HFF-Myc (cell line): Measurements from ENCODE around the gene TTC9C.
"Not testable (repeated sequence)": the region's sequence is repeated elsewhere in the genome, so short reads cannot be mapped to it uniquely, and the experiment has no call there.

Experiments
- DNase-seq: peaks from one replicate; pipeline ENCODE4 v3.0.0-alpha.2; 2011; ENCODE audit warnings: low read depth; ENCODE audit errors: extremely low read depth
- H3K4me3 ChIP-seq: replicated peaks from 2 replicates; pipeline ENCODE4 v1.5.1; 2011; ENCODE audit warnings: low read depth, mild to moderate bottlenecking, control low read depth, low read length
- TF ChIP-seq, protein P1 (sequence below): IDR thresholded peaks from 2 replicates; pipeline ENCODE4 v1.5.1; 2012; ENCODE audit warnings: mild to moderate bottlenecking, low read depth, low read length, control low read depth; ENCODE audit errors: missing control alignments

TTC9C gene

DNA sequence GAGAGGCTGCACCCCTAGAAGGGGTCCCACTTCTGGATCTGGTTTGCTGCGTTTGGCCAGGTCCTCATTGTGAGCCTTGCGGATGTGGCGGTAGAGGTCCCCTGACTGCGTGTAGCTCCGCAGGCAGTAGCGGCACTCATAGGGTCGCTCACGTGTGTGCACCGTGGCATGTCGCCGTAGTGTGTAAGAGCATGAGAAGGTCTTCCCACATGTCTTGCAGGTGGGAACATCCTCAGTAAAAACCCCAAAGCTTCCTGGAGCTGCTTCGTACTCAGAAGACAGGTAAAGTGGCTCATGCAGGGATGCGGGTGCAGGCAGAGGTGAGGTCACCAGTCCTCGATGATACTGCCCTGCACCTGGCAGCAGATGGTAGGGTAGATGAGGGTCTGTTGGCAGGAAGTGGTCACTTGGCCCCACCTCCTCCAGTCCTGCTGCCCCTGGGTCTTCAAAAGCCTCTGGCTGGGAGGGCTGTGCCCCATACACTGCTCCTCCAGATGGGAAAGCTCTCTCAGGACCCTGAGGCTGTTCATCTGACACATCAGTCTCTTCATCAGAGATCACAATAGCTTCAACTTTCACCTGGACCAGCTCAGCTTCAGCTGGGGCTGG is 24.0 kb downstream of the TTC9C start:
- DNase-seq: no peak
- TF ChIP-seq, protein P1, sequence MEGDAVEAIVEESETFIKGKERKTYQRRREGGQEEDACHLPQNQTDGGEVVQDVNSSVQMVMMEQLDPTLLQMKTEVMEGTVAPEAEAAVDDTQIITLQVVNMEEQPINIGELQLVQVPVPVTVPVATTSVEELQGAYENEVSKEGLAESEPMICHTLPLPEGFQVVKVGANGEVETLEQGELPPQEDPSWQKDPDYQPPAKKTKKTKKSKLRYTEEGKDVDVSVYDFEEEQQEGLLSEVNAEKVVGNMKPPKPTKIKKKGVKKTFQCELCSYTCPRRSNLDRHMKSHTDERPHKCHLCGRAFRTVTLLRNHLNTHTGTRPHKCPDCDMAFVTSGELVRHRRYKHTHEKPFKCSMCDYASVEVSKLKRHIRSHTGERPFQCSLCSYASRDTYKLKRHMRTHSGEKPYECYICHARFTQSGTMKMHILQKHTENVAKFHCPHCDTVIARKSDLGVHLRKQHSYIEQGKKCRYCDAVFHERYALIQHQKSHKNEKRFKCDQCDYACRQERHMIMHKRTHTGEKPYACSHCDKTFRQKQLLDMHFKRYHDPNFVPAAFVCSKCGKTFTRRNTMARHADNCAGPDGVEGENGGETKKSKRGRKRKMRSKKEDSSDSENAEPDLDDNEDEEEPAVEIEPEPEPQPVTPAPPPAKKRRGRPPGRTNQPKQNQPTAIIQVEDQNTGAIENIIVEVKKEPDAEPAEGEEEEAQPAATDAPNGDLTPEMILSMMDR: no peak
- H3K4me3 ChIP-seq: no peak overlapping the region

DNA sequence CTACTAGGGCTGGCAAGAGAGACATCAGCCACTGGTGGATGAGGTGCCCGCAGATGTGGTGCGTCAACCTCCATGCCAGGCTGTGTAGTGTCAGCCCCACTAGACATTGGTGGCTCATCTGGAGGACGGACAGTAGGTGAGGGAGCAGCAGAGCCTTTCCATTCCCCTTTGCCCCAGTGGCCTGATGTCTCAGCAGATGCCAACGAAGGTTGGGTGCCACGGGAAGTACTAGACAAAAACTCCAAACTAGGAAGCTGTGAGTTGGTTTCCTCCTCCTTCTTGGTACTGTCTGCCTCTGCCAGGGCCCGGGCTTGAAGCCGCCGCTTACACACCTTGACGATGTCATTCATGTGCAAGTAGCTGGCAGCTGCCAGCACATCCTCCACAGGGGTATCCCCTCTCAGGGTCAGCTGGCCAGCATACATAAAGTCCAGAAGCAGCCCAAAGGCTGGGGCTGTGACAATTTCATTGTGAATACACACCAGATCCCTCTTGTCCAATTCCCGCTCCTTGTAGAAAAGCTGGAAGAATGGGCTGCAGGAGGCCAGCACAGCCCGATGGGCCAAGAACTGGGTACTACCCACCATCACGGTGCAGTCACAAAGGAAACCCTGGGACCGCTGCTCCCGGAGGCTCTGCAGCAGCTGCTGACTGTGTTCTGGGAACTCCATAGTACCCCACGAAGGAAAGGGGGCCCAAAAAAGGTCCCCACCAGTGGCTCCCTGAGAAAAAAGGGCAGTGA is 24.9 kb downstream of the TTC9C start:
- TF ChIP-seq, protein P1: no peak
- peak overlapping the region; percentile 62 for H3K4me3 ChIP-seq
- no peak for DNase-seq

DNA sequence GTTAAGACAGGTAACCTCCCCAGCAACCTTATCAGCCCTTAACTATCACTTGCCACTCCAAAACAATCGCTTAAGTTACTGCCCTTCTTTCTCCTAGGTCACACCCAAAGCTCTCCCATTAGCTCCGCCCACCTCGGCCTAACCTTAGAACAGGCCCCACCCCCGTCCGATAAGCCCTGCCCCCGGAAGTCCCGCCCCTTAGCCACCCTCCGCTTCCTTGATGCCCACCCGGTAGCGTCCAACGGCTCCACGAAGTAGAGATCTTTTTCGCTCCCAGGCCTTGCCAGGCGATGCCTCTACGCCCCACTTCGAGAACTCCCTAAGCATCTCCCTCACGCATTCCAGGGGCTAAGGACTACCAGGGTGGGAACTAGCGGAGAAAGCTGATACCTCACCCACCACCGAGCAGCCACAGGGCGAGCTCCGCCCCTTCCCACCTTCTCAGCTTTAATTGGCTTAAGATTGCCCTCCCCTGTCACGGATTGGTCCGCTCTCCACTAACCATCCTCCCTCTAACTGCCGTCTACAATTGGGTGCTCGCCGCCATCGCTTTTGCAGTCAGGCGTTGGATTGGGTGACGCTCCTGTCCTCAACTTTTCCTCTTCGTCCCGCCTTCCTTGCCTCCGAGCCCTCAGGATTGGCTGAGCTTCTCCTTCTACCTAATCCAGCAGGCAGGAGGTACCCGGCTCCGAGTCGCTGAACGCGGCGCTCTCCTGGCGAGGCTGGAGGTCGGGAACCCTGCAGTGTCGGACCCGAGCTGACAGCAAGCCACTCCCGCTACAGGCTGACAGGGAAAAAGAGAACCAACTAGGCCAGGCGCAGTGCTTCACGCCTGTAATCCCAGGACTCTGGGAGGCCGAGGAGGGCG is 25.7 kb downstream of the TTC9C start, which contains the start of gene ZBTB3:
Gene ZBTB3 (minus strand): TSS at position 425 of the 868 bp plus-strand sequence. CDS start 496 bp downstream, outside the sequence.
- peak; percentile 99 for DNase-seq
- peak within 1 kb of the TSS; percentile 62 for H3K4me3 ChIP-seq
- TF ChIP-seq, protein P1: no peak

DNA sequence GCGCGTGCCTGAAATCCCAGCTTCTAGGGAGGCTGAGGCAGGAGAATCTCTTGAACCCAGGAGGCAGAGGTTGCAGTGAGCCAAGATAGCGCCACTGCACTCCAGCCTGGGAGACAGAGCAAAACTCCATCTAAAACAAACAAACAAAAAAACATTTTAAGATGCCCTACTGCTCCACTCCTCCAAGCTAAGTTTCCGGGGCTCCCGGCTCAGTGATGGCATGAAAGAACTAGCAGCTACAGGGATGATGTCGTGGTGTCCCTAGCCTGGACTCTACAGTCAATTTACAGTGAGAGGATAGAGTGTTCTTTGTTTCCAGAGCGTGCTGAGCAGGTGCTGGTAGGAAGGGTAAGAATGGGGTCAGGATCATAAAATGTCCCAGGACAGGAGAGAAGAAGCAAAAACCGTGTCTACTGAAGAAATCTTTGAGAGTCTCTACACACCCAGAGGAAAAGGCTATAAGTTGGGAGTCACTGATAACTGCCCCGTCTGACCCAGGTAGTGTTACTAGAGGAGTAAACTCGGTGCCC is 26.9 kb downstream of the TTC9C start:
- TF ChIP-seq, protein P1: no peak
- DNase-seq: no peak
- no peak overlapping the region for H3K4me3 ChIP-seq

DNA sequence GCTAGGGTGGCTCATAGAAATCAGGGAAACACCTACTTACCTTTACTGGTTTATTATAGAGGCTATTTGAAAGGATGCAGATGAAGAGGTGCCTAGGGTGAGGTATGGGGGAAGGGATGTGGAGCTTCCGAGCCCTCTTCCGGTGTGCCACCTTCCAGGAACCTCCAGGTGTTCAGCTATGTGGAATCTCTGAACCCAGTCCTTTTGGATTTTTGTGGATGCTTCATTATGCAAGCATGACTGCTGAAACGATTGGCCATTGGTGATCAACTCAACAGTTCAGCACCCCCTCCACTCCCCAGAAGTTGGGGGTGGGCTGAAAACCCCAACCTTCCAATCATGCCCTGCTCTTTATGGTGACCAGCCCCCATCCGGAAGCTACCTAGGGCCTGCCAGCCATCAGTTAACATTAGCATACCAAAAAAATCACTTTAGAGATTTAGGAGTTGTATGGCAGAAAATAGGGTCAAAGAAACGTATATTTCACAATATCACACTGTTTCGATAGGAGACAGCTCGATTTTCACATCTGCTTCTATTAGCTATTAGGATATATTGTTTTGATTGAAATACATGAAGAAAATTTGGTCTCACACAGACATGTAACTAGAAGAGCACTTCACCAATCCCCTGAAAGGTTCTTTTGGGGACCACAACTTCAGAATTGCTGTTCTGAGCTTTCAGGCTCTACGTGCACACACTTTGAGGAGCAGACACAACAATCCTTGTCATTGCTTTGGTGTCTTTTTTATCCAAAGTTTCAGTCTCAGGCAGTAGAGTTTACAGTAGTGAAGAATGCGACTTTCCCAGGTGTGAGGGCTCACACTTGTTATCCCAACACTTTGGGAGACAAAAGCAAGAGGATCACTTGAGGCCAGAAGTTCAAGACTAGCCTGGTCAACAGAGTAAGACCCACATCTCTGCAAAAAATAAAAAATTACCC is 29.8 kb downstream of the TTC9C start:
- TF ChIP-seq, protein P1: no peak
- DNase-seq: no peak
- no peak overlapping the region for H3K4me3 ChIP-seq

DNA sequence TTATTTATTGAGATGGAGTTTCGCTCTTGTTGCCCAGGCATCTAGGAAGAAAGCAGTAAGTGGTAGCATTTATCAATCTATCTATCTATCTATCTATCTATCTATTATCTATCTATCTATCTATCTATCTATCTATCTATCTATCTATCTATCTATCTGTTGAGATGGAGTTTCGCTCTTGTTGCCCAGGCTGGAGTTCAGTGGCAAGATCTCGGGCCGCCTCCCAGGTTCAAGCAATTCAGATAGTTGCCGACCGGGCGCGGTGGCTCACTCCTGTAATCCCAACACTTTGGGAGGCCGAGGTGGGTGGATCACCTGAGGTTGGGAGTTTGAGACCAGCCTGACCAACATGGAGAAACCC is 32.6 kb downstream of the TTC9C start:
- DNase-seq: not testable (repeated sequence)
- H3K4me3 ChIP-seq: 0 out of 2 replicates have a peak overlapping the region, but pooled peaks have one; percentile 11
